Vagina (tissue), 2 donors: ENCODE results near the gene RNASE8.

ENCODE experiments used
- POLR2A ChIP-seq, 2 donors: fragments of 450-650 bp; IDR thresholded peaks; one replicate each; pipeline ENCODE4 v1.6.1; 2017; ENCODE audit warnings: antibody characterized with exemption in 2 of 2, mild to moderate bottlenecking in 2 of 2, moderate library complexity in 2 of 2
- POLR2AphosphoS5 ChIP-seq, 2 donors: sonication (generic); formaldehyde crosslinking; IDR thresholded peaks; one replicate each; pipeline ENCODE4 v1.9.0; 2017; ENCODE audit warnings: antibody characterized with exemption in 2 of 2, mild to moderate bottlenecking in 2 of 2, low read depth in 1 of 2; ENCODE audit not compliant: insufficient read depth in 1 of 2
- TF ChIP-seq, protein P1 (sequence below), 3 experiments: fragments of 450-650 bp in 2 of 3; fragments of 200-600 bp in 1 of 3; sonication (generic) in 1 of 3; IDR thresholded peaks; one replicate each; pipeline ENCODE4 v1.5.1; 2017 to 2019; ENCODE audit warnings: antibody characterized with exemption in 3 of 3, mild to moderate bottlenecking in 2 of 3, moderate library complexity in 2 of 3

DNA sequence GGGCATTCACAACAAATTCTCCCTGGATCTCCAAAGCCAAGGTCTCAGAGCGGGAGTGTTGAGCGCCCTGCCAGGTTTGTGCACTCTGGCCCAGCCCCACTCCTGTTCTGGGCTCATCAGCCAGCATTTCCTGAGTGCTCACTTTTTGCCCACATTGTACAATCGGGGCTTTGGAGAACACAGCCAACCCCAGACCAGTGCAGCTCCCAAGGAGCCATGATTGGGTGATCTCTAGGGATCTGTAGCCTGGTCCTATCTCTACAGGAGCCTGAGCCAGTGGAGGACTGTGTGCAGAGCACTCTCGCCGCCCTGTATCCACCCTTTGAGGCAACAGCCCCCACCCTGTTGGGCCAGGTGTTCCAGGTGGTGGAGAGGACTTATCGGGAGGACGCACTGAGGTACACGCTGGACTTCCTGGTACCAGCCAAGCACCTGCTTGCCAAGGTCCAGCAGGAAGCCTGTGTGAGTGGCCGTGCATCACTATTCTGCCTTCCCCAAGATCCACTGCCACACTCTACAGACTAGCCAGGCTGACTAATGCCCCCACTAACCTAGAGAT lies 15.2 kb downstream of the RNASE8 start:
- TF ChIP-seq, protein P1, sequence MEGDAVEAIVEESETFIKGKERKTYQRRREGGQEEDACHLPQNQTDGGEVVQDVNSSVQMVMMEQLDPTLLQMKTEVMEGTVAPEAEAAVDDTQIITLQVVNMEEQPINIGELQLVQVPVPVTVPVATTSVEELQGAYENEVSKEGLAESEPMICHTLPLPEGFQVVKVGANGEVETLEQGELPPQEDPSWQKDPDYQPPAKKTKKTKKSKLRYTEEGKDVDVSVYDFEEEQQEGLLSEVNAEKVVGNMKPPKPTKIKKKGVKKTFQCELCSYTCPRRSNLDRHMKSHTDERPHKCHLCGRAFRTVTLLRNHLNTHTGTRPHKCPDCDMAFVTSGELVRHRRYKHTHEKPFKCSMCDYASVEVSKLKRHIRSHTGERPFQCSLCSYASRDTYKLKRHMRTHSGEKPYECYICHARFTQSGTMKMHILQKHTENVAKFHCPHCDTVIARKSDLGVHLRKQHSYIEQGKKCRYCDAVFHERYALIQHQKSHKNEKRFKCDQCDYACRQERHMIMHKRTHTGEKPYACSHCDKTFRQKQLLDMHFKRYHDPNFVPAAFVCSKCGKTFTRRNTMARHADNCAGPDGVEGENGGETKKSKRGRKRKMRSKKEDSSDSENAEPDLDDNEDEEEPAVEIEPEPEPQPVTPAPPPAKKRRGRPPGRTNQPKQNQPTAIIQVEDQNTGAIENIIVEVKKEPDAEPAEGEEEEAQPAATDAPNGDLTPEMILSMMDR (IDR thresholded peaks at IDR 0.05) = no peak
- TF ChIP-seq POLR2AphosphoS5 (IDR thresholded peaks at IDR 0.05; ENCODE audit: insufficient read depth in 1 of 2, low read depth in 1 of 2) (no peak), POLR2A (IDR thresholded peaks at IDR 0.05) (no peak)
